NCI-H1048 (cell line): ENCODE results near the gene CELA2A.
"Not testable (repeated sequence)": the region's sequence is repeated elsewhere in the genome, so short reads cannot be mapped to it uniquely, and the experiment has no call there.

ENCODE experiments used
- DNase-seq: peaks from one replicate; lab custom pipeline; 2025; lab: John Stamatoyannopoulos, UW

Gene CELA2A

GRCh38 chr1:15469821-15470448, 13.4 kb downstream of the CELA2A start:
- DNase-seq, result not testable (repeated sequence)

GRCh38 chr1:15471067-15471466, 14.5 kb downstream of the CELA2A start:
- DNase-seq, result not testable (repeated sequence)

- not testable (repeated sequence) for DNase-seq
Measured at GRCh38 chr1:15471723-15472122, 15.2 kb downstream of the CELA2A start.

- DNase-seq, result no peak
Measured at GRCh38 chr1:15472587-15472986, 16.1 kb downstream of the CELA2A start.

DNA sequence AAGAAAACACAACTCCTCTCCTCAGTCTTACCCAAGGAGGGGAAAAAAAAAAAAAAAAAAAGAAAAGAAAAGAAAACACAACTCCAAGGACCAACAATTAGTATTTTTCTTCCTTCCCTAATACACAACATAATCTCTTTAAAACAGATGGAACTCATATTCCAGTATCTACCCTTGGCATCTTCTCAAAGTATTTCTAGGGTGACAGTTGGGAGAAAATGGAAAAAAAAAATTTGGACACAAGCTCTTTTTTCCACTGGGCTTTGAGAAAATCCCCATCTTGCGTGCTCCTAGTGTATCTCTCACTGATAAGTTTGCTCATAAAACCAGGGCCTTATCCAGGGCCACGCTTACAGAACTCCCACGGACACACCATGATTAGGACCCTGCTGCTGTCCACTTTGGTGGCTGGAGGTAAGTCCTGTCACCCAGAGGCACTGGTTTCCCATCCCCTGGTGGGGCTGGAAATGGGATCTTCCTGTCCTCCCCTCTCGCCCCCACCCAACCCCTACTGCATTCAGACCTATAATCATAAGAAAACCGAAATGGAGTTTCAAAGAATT, 19.3 kb downstream of the CELA2A start, which contains the start of gene CELA2B:
CELA2B (plus strand) TSS at position 353 of the 563 bp plus-strand sequence; CDS start at position 375, 22 bp downstream.
- no peak for DNase-seq

DNA sequence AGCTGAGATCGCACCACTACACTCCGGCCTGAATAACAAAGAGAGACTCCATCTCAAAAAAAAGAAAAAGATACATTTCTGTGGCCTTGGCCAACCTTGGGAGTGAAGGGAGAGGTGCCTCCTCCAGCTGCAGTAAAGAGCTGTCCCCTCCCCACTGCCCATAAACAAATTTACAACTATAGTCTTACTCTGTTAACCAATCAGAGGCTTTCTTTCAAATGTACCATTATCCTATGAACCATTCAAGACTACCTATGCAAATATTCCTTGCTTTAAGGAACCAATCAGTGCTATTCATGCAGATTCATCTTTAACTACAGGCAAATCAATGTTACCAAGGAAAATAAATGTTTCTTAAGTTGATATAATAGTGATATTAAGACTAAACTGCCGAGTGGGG, 20.4 kb downstream of the CELA2A start:
- no peak for DNase-seq

DNA sequence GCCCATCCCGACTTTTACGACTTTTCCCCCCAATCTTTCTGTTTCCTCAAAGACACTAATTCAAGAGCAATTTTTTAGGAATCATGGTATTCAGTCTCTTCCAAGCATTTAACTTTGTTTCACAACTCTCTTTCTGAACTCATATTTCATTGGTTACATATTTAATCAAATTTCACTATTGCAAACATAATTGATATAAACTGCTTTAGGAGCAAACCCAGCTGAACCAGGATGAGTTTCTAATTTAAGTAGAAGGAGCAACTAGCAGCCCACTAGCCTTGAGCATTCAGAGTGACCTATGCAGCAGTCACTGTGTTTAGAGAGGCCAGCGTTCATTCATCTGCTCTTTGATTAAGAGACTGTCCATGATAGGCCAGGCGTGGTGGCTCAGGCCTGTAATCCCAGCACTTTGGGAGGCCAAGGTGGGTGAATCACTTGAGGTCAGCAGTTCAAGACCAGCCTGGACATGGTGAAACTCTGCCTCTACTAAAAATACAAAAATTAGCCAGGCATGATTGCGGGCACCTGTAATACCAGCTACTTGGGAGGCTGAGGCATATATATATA, 21.2 kb downstream of the CELA2A start:
- no peak for DNase-seq

DNA sequence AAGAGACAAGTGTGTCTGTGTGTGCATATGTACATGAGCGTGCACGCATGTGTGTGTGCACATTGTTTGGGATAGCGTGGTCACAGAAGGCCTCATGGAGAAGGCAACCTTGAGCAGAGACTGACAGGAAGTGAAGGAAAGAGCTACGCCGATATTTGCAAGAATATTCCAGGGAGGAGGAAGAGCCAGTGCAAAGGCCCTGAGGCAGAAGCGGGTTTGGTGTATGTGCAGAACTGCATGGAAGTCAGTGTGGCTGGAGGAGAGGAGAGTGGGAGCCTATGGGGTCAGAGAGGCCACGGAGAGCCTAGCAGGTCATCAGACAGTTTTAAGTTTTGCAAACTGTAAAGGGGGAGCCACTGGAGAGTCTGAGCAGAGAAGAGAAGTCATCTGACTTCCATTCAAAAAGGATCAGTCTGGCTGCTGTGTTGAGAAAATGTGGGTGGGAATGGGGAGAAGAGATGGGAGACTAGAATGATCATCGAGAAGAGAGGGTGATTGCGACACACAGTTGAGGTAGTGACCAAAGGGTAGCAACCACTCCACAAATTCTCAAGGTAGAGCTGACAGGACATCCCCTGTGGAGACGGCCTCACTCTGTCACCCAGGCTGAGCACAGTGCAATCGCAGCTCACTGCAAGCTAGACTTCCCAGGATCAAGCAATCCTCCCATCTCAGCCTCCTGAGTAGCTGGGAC, 23.3 kb downstream of the CELA2A start:
- DNase-seq, result no peak

DNA sequence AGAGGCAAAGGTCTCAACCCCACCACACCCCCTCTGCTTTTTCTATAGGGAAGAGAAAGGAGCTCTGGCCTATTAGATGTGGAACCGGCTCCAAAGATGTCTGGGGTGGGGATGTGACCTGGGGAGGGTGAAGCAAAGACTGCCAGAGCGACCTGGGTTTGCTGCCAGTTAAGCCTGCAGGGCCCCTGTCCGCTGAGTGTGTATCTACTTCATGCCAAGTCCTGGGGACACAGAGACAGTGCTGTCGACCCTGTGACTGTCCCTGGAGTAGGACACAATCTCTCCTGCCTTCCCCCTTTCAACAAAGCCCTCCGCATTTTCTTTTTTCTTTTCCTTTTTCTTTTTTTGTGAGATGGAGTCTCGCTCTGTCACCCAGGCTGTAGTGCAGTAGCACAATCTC, 25.9 kb downstream of the CELA2A start:
- not testable (repeated sequence) for DNase-seq

DNA sequence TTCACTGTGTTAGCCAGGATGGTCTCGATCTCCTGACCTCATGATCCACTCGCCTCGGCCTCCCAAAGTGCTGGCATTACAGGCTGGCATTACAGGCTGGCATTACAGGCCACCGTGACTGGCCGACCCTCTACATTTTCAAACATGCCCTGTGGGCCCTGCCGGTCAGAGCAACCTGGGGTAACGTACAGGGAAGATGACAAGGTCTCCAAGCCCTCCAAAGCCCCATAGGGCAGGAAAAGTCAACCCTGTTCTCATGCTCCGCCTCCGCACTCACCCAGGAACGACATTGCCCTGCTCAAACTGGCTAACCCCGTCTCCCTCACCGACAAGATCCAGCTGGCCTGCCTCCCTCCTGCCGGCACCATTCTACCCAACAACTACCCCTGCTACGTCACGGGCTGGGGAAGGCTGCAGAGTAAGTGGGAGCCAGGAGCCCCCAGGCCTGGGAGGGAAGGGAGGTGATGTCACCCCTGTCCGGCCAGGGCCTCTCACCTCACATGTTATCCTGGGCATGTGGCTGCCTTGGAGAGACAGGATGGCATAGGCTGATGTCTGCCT, 26.5 kb downstream of the CELA2A start:
- not testable (repeated sequence) for DNase-seq

GRCh38 chr1:15483971-15484370, 27.4 kb downstream of the CELA2A start:
- no peak for DNase-seq

GRCh38 chr1:15484443-15484842, 27.9 kb downstream of the CELA2A start:
- DNase-seq, result not testable (repeated sequence)

DNA sequence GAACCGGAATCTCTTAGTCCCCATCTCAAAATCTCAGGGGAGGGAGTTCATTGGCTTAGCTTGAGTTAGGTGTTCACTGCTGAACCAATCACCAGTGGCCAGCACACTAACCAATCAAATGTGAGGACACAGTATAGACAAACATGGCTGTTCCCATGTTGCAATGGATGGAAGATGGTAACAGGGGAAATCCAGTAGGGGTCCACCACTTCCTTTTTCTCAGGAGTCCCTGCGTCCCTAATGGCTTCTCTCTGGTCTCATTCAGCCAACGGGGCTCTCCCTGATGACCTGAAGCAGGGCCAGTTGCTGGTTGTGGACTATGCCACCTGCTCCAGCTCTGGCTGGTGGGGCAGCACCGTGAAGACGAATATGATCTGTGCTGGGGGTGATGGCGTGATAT, 29.1 kb downstream of the CELA2A start:
- no peak for DNase-seq

GRCh38 chr1:15486844-15487610, 30.5 kb downstream of the CELA2A start:
- DNase-seq, result not testable (repeated sequence)

- no peak for DNase-seq
Measured at GRCh38 chr1:15488371-15488770, 31.8 kb downstream of the CELA2A start.

- DNase-seq, result no peak
Measured at GRCh38 chr1:15489052-15489736, 32.7 kb downstream of the CELA2A start.

GRCh38 chr1:15491010-15491409, 34.5 kb downstream of the CELA2A start:
- DNase-seq, result not testable (repeated sequence)

DNA sequence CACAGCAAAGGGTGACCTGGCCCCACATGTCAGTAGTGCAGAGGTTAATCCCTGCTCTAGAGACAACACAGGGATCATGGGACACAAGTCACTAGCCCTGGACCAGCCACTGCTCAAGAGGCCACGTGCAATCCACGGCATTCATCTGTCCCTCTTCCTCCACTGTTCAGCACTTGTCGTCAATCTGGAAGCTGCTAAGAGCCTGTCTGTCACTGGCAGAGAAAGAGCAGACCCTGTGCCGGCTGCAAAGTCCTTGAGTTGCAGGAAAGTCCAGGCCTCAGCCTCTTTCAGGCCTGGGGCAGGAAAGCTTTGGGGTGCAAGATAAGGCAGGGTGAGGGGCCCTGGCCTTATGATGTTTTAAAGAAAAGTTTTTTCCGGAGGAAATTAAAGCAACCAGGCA, 36.1 kb downstream of the CELA2A start:
- DNase-seq, result no peak

- no peak for DNase-seq
Measured at GRCh38 chr1:15493869-15494390, 37.4 kb downstream of the CELA2A start.

DNA sequence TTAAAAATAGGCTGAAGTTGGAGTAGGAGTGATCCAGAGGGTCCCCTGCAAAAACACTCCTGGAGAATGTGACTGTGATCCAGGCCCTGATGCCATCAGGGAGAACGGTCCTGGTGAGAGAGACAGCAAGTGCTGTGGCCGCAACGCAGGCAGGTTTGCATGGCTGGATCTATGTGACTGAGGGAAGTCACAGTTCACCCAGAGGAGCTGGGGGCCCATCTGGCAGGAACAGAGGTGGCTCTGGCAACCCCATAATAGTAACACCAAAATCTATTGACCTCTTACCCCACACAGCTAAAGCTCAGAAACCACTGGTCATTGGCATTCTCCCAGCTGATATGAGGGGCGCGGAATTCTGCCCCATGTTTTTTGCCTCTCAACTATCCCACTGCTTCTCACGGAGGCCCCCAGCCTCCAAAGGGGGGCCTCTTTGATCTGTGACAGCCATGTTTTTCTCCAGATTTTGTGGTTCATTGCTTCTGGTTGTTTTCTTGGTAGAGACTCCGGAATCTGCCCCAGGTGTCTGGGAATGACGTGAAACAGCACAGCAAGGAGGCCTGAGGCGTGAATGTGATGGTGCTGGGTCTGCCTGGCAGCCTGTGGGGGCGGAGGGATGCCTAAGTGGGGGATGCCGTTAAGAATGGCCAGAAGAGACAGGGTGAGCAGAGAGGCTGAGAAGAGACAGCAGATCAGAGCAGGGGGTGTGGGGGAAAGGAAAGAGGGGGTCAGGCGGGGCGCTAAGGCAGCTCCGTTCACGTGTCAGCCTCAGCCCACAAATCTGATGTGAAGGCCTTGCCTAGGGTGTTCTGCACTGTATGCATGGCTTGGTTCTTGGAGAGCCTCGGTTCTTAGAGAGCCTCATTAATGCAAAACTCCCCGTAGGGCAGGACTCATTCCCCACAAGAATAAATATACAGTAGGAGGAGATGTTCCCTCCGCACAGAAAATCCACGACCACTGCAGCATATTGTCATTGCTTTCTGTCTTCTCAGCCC, 43.9 kb downstream of the CELA2A start:
- DNase-seq, result no peak
